GM12878 (cell line): Measurements from ENCODE around the gene KPNA1. TPM values are rescaled to one million over a fixed set of nuclear protein-coding genes. Genes with fewer than 3 reads are reported as not detected.

Source experiments
- ASH2L ChIP-seq: fragments of 300-600, 200-600 bp; sonication (generic); IDR thresholded peaks from 2 replicates; pipeline ENCODE4 v1.6.1; 2017; ENCODE audit warnings: low read depth, mild to moderate bottlenecking, borderline replicate concordance
- CBX5 ChIP-seq: sonication (generic); IDR thresholded peaks from 2 replicates; pipeline ENCODE4 v1.6.1; 2016; ENCODE audit warnings: low read depth, moderate library complexity, mild to moderate bottlenecking, inconsistent platforms
- CREM ChIP-seq: IDR thresholded peaks from 2 replicates; pipeline ENCODE4 v1.6.1; 2014; ENCODE audit warnings: antibody characterized with exemption, low read depth
- IKZF1 ChIP-seq: fragments of 450-650 bp; conservative IDR thresholded peaks from 2 replicates; pipeline ENCODE4 v1.6.1; 2017; ENCODE audit warnings: antibody characterized with exemption, mild to moderate bottlenecking
- IKZF2 ChIP-seq, 2 experiments: fragments of 450-650 bp; IDR thresholded peaks; 2 replicates each; pipeline ENCODE4 v1.6.1; 2017; ENCODE audit warnings: mild to moderate bottlenecking in 2 of 2, moderate library complexity in 2 of 2
- JUNB ChIP-seq: IDR thresholded peaks from 2 replicates; pipeline ENCODE4 v1.6.1; 2016; ENCODE audit warnings: antibody characterized with exemption, mild to moderate bottlenecking
- KDM1A ChIP-seq: fragments of 200-600 bp; sonication (generic); IDR thresholded peaks from 2 replicates; pipeline ENCODE4 v1.6.1; 2016; ENCODE audit warnings: borderline replicate concordance
- LARP7 ChIP-seq: fragments of 450-650 bp; IDR thresholded peaks from 2 replicates; pipeline ENCODE4 v1.6.1; 2017; ENCODE audit warnings: mild to moderate bottlenecking
- MEF2A ChIP-seq: IDR thresholded peaks from 2 replicates; pipeline ENCODE4 v1.6.1; 2011; ENCODE audit warnings: low read depth, mild to moderate bottlenecking, low read length, moderate library complexity; ENCODE audit not compliant: insufficient read depth
- MTA3 ChIP-seq: IDR thresholded peaks from 2 replicates; pipeline ENCODE4 v1.6.1; 2012; ENCODE audit warnings: low read length, inconsistent platforms, borderline replicate concordance
- MXI1 ChIP-seq: fragments of 150-350 bp; IDR thresholded peaks from 2 replicates; pipeline ENCODE4 v1.6.1; 2011; ENCODE audit warnings: low read depth, mild to moderate bottlenecking, inconsistent platforms, low read length, improper control_type of control experiment
- NFIC ChIP-seq: IDR thresholded peaks from 2 replicates; pipeline ENCODE4 v1.6.1; 2012; ENCODE audit warnings: low read depth, mild to moderate bottlenecking, inconsistent platforms, low read length, moderate library complexity
- RAD51 ChIP-seq: fragments of 450-650 bp; IDR thresholded peaks from 2 replicates; pipeline ENCODE4 v1.6.1; 2016; ENCODE audit warnings: moderate library complexity, mild to moderate bottlenecking, inconsistent platforms
- RCOR1 ChIP-seq: conservative IDR thresholded peaks from 2 replicates; pipeline ENCODE4 v1.6.1; 2012; ENCODE audit warnings: low read depth, low read length, improper control_type of control experiment
- SMARCA5 ChIP-seq: fragments of 450-650 bp; IDR thresholded peaks from 2 replicates; pipeline ENCODE4 v1.6.1; 2017; ENCODE audit warnings: mild to moderate bottlenecking
- STAT1 ChIP-seq: fragments of 450-650 bp; conservative IDR thresholded peaks from 2 replicates; pipeline ENCODE4 v1.6.1; 2014; ENCODE audit warnings: antibody characterized with exemption, mild to moderate bottlenecking
- SUPT20H ChIP-seq: IDR thresholded peaks from 2 replicates; pipeline ENCODE4 v1.6.1; 2011; ENCODE audit warnings: low read depth, mild to moderate bottlenecking, low read length, moderate library complexity, borderline replicate concordance; ENCODE audit not compliant: control insufficient read depth
- ZSCAN29 ChIP-seq: fragments of 450-650 bp; IDR thresholded peaks from 2 replicates; pipeline ENCODE4 v1.6.1; 2017; ENCODE audit warnings: mild to moderate bottlenecking, moderate library complexity
- polyA plus RNA-seq, 11 experiments: library from polyadenylated mRNA; depleted of rRNA in 4 of 11; unstranded in 6 of 11; stranded (reverse) in 5 of 11; fragments of >200 nt; fragmentation: Nextera tagmentation in 4 of 11; fragmentation: Illumina TruSeq in 1 of 11; extraction: Ambion mirVana in 4 of 11; extraction: Trizol in 1 of 11; gene quantifications; 1 replicate in 1 of 11; 2 replicates in 10 of 11; pipeline versions ENCODE4 v1.2.1 to v1.2.3, GENCODE V29; 2011 to 2016; ENCODE audit warnings: inconsistent platforms in 2 of 11, missing spikeins in 2 of 11, low read depth in 1 of 11
- total RNA-seq, 4 experiments: library from RNA; depleted of rRNA in 3 of 4; stranded (reverse); fragments of >200 nt in 3 of 4; fragmentation: Illumina TruSeq in 1 of 4; extraction: Trizol in 1 of 4; gene quantifications; 2 replicates each; pipeline versions ENCODE4 v1.2.1 to v1.2.3, GENCODE V29; 2013 to 2021
- TF ChIP-seq, protein P1 (sequence below): fragments of 450-650 bp; IDR thresholded peaks from 2 replicates; pipeline ENCODE4 v1.6.1; 2016; ENCODE audit warnings: mild to moderate bottlenecking
- TF ChIP-seq, protein P2 (sequence below): fragments of 450-650 bp; IDR thresholded peaks from 2 replicates; pipeline ENCODE4 v1.6.1; 2017; ENCODE audit warnings: mild to moderate bottlenecking, low read depth, inconsistent platforms; ENCODE audit not compliant: poor library complexity, severe bottlenecking
- TF ChIP-seq, protein P3 (sequence below): IDR thresholded peaks from 2 replicates; pipeline ENCODE4 v1.6.1; 2012; ENCODE audit warnings: improper control_type of control experiment, low read depth, low read length; ENCODE audit not compliant: insufficient replicate concordance

The KPNA1 gene
- total and polyA plus RNA-seq, 10 of the 15 experiments (the other 5 are each of a cell fraction or from before 2014, with no cell fraction given) = 8.5 to 52.7 (median 41.0) TPM

DNA sequence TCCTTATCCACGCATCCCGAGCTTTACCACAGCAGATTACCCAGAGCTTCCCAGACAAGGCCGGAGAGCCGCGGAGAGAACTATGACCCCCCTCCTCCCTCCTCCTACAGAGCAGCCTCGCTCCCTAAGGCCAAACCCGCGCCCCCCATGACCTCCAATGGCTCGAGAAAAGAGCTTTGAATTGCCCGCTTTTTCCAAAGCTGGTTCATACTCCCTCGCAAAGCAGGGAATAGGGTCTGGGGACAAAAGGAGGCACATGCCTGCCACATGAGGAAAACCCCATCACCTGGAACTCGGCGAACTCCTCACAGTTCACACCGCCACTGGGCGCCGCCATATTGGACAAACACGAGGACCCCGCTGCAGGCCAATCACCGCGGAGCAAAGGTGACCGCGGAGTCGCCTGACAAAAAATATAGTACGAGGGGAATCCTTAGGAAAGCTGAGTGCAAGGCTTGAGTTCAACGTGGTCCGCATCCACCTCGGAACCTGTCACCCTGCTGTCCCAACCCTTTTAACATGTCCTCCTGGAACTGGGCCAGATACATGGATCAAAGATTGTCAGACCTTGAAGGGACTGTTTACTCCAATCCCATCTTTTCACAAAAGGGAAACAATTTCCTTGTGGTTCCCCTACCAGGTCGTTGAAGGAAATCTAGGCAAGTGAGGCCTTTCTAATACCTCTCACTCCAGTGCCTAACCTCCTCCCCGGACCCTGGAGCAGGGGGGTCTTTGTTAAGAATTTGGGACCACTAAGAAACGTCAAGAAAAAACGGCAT lies 131.7 kb downstream of the KPNA1 start, which contains the start of gene MIX23 (continued):
- TF ChIP-seq, protein P1, sequence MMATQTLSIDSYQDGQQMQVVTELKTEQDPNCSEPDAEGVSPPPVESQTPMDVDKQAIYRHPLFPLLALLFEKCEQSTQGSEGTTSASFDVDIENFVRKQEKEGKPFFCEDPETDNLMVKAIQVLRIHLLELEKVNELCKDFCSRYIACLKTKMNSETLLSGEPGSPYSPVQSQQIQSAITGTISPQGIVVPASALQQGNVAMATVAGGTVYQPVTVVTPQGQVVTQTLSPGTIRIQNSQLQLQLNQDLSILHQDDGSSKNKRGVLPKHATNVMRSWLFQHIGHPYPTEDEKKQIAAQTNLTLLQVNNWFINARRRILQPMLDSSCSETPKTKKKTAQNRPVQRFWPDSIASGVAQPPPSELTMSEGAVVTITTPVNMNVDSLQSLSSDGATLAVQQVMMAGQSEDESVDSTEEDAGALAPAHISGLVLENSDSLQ = peak; percentile 67; the same call in 1 of the 2 replicates
- TF ChIP-seq IKZF2 (IDR thresholded peaks at IDR 0.05) (peak in 1 of 2 experiments; percentile 35), CBX5 (no peak), NFIC (peak; percentile 20; the same call in 1 of the 2 replicates), MTA3 (peak; percentile 76; the same call in 1 of the 2 replicates), ASH2L (peak; percentile 83; the same call in 1 of the 2 replicates), ZSCAN29 (no peak), SUPT20H (no peak), IKZF1 (peak; percentile 49), RAD51 (peak; percentile 58), LARP7 (no peak), MXI1 (peak; percentile 96), RCOR1 (no peak), STAT1 (no peak; the same call in 1 of the 2 replicates), CREM (peak; percentile 6; the same call in 1 of the 2 replicates), MEF2A (no peak), JUNB (no peak), KDM1A (no peak), SMARCA5 (no peak)
- TF ChIP-seq, protein P2, sequence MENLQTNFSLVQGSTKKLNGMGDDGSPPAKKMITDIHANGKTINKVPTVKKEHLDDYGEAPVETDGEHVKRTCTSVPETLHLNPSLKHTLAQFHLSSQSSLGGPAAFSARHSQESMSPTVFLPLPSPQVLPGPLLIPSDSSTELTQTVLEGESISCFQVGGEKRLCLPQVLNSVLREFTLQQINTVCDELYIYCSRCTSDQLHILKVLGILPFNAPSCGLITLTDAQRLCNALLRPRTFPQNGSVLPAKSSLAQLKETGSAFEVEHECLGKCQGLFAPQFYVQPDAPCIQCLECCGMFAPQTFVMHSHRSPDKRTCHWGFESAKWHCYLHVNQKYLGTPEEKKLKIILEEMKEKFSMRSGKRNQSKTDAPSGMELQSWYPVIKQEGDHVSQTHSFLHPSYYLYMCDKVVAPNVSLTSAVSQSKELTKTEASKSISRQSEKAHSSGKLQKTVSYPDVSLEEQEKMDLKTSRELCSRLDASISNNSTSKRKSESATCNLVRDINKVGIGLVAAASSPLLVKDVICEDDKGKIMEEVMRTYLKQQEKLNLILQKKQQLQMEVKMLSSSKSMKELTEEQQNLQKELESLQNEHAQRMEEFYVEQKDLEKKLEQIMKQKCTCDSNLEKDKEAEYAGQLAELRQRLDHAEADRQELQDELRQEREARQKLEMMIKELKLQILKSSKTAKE = peak; percentile 28
- TF ChIP-seq, protein P3, sequence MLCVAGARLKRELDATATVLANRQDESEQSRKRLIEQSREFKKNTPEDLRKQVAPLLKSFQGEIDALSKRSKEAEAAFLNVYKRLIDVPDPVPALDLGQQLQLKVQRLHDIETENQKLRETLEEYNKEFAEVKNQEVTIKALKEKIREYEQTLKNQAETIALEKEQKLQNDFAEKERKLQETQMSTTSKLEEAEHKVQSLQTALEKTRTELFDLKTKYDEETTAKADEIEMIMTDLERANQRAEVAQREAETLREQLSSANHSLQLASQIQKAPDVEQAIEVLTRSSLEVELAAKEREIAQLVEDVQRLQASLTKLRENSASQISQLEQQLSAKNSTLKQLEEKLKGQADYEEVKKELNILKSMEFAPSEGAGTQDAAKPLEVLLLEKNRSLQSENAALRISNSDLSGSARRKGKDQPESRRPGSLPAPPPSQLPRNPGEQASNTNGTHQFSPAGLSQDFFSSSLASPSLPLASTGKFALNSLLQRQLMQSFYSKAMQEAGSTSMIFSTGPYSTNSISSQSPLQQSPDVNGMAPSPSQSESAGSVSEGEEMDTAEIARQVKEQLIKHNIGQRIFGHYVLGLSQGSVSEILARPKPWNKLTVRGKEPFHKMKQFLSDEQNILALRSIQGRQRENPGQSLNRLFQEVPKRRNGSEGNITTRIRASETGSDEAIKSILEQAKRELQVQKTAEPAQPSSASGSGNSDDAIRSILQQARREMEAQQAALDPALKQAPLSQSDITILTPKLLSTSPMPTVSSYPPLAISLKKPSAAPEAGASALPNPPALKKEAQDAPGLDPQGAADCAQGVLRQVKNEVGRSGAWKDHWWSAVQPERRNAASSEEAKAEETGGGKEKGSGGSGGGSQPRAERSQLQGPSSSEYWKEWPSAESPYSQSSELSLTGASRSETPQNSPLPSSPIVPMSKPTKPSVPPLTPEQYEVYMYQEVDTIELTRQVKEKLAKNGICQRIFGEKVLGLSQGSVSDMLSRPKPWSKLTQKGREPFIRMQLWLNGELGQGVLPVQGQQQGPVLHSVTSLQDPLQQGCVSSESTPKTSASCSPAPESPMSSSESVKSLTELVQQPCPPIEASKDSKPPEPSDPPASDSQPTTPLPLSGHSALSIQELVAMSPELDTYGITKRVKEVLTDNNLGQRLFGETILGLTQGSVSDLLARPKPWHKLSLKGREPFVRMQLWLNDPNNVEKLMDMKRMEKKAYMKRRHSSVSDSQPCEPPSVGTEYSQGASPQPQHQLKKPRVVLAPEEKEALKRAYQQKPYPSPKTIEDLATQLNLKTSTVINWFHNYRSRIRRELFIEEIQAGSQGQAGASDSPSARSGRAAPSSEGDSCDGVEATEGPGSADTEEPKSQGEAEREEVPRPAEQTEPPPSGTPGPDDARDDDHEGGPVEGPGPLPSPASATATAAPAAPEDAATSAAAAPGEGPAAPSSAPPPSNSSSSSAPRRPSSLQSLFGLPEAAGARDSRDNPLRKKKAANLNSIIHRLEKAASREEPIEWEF = no peak
